ENCODE data around the gene ALKAL2. TPM values are rescaled to one million over a fixed set of nuclear protein-coding genes. Genes with fewer than 3 reads are reported as not detected.

The ALKAL2 gene
- polyA plus RNA-seq, 3 donors = 4.4 to 5.9 (median 5.4) TPM

DNA sequence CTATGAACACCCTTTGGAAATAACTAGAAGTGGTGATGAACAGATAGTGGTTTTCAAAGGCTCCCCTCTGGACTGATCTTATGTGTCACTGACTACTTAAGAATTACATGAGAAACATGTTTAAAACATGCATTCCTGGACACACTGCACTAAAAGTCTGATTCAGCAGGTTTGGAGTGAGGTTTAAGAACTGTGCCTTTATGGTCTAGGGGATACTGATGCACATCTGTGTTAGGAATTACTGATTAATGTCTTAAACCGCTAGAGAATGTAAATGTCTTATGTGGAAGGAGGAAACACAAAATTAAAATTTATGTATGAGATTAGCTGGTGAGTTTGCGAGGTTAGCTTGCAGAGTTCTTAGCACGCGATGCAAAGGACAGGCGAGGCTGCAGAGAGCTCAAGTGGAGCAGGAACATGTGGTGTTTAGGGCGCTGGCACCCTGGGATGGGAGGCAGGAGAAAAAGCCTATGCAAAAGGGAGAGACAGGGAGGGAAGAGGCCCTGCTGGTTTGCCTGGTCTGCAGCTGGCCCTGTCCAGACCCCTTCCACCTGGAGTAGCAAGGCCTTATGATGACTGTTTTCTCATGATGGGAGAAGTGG lies 35.8 kb downstream of the ALKAL2 start:
- DNase-seq (ENCODE audit: low read depth in 3 of 3, low spot score in 2 of 3) = no peak

GRCh38 chr2:249538-250042 lies 38.3 kb downstream of the ALKAL2 start:
- no peak for DNase-seq (ENCODE audit: low read depth in 3 of 3, low spot score in 2 of 3)

DNA sequence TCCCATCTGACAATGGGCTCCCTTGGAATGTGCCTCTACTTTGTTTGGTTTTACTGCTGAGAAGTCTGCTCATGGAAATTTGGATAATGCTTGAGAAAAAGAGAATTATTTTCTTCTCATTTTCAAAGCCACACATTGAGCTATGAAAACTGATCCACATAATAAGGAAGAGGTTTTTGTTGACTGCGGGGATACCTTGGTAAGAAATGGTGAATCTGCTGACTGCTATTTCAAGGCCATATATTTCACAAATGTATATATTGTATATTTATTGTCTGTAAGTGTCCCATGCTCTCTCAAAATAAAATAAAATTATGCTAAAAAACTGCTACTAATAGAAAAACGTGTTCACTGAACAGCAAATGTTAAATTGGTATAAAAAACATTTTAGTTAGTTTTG lies 39.2 kb downstream of the ALKAL2 start:
- DNase-seq (ENCODE audit: low read depth in 3 of 3, low spot score in 2 of 3) = no peak

GRCh38 chr2:246489-247144 lies 41.3 kb downstream of the ALKAL2 start:
- no peak for DNase-seq (ENCODE audit: low read depth in 3 of 3, low spot score in 2 of 3)

DNA sequence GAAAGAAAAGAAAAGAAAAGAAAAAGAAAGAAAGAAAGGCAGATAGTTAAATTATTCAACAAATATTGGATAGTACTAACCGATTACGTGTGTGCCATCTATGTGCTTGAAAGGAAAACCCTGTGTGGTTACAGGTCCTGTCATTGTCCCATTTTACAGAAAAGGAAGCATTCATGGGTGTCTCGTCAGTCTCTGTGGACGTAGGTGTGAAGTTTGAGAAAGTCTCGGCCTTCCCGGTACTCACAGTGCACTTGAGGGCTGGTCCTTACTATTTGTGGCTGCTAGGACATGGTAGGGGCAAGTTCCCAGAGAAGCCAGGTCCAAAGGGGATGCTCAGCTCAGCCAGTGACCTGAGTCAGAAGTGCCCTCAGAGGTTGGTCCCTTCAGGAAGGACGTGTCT lies 43.3 kb downstream of the ALKAL2 start:
- DNase-seq (ENCODE audit: low read depth in 3 of 3, low spot score in 2 of 3) = no peak

- no peak for DNase-seq (ENCODE audit: low read depth in 3 of 3, low spot score in 2 of 3)
Observed at GRCh38 chr2:238869-239268, 49.0 kb downstream of the ALKAL2 start.

- no peak for DNase-seq (ENCODE audit: low read depth in 3 of 3, low spot score in 2 of 3)
Observed at GRCh38 chr2:238431-238830, 49.5 kb downstream of the ALKAL2 start.

- no peak for DNase-seq (ENCODE audit: low read depth in 3 of 3, low spot score in 2 of 3)
Observed at GRCh38 chr2:237878-238277, 50.0 kb downstream of the ALKAL2 start.

DNA sequence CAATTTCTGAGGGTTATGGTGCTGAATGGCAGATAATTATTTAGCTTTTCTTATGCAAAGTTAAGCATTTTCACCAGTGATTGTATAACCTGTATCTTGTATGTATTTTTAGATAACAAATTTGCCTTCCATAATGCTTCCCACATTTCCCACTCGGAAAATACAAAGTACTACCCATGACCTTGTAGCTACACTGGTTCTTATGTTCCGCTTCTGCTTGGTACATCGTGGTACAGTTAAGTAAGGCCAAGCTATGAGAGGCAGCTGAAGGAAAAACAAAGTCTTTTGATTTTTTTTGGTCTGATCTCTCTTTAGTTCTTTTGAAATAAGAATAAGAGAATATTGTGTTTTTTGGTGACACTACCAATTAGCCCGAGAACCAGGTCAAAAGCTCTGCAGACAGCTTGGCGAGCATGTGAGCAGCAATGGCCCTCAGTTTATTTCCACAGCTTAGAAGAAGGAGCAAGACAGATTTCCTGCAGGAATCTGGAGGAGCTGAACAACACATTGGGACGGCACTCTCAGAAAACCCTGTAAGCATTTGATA lies 50.8 kb downstream of the ALKAL2 start:
- no peak for DNase-seq (ENCODE audit: low read depth in 3 of 3, low spot score in 2 of 3)

- no peak for DNase-seq (ENCODE audit: low read depth in 3 of 3, low spot score in 2 of 3)
Observed at GRCh38 chr2:234421-234820, 53.5 kb downstream of the ALKAL2 start.

- no peak for DNase-seq (ENCODE audit: low read depth in 3 of 3, low spot score in 2 of 3)
Observed at GRCh38 chr2:233030-233429, 54.9 kb downstream of the ALKAL2 start.

- DNase-seq (ENCODE audit: low read depth in 3 of 3, low spot score in 2 of 3) = no peak
Observed at GRCh38 chr2:231521-232185, 56.2 kb downstream of the ALKAL2 start.

Other genes starting within 250 kb of the ALKAL2 start
- gene FAM110C, start 241.6 kb downstream of the ALKAL2 start, polyA plus RNA-seq (ENCODE audit: insufficient read length in 3 of 3) = 10 to 100 TPM in 1 of 3 donors, 1 to 10 TPM in 2; 8.3 to 10.6 (median 9.2) TPM
- 10 to 100 TPM; 74.1 to 89.9 (median 87.0) TPM for gene SH3YL1, start 24.1 kb downstream of the ALKAL2 start, polyA plus RNA-seq (ENCODE audit: insufficient read length in 3 of 3)
- 100 to 1,000 TPM; 143 to 146 (median 143) TPM for gene ACP1, start 23.1 kb downstream of the ALKAL2 start, polyA plus RNA-seq (ENCODE audit: insufficient read length in 3 of 3)

Measured in right renal cortex interstitium (tissue), 3 donors.